Neuronal stem cell (in vitro differentiated cells): ENCODE data around the gene FHL3.
"Not testable (repeated sequence)": the region's sequence is repeated elsewhere in the genome, so short reads cannot be mapped to it uniquely, and the experiment has no call there.

Experiments used
- DNase-seq: peaks from one replicate; pipeline ENCODE4 v3.0.0-alpha.2; 2013; ENCODE audit warnings: low spot score
- H2AFZ ChIP-seq: one replicate; pipeline ENCODE4 v1.6.1; 2013; ENCODE audit warnings: mild to moderate bottlenecking, low read length, inconsistent platforms
- H2AK5ac ChIP-seq: 2 replicates; pipeline ENCODE4 v1.6.1; 2013; ENCODE audit warnings: low read depth, mild to moderate bottlenecking, inconsistent platforms, low read length, moderate library complexity, mixed read lengths
- H2BK120ac ChIP-seq: 2 replicates; pipeline ENCODE4 v1.6.1; 2013; ENCODE audit warnings: low read depth, mild to moderate bottlenecking, inconsistent platforms, low read length, moderate library complexity, mixed read lengths
- H2BK12ac ChIP-seq: one replicate; pipeline ENCODE4 v1.6.1; 2013; ENCODE audit warnings: low read length, inconsistent platforms
- H2BK15ac ChIP-seq: 2 replicates; pipeline ENCODE4 v1.6.1; 2013; ENCODE audit warnings: mild to moderate bottlenecking, low read length, inconsistent platforms, mixed read lengths
- H2BK5ac ChIP-seq: one replicate; pipeline ENCODE4 v1.6.1; 2013; ENCODE audit warnings: inconsistent platforms, mild to moderate bottlenecking, low read length, moderate library complexity
- H3K14ac ChIP-seq: one replicate; pipeline ENCODE4 v1.6.1; 2013; ENCODE audit warnings: low read length, inconsistent platforms
- H3K18ac ChIP-seq: 2 replicates; pipeline ENCODE4 v1.6.1; 2013; ENCODE audit warnings: low read length, inconsistent platforms
- H3K23ac ChIP-seq: 2 replicates; pipeline ENCODE4 v1.6.1; 2013; ENCODE audit warnings: low read depth, mild to moderate bottlenecking, mixed read lengths, low read length, inconsistent platforms; ENCODE audit not compliant: poor library complexity
- H3K27ac ChIP-seq: replicated peaks from 3 replicates; pipeline ENCODE4 v1.5.1; 2013; ENCODE audit warnings: low read length, inconsistent platforms
- H3K27me3 ChIP-seq, 3 experiments: 2 replicates each; pipeline ENCODE4 v1.6.1; 2013; ENCODE audit warnings: low read length in 3 of 3, mild to moderate bottlenecking in 2 of 3, inconsistent platforms in 1 of 3, low read depth in 1 of 3, mixed read lengths in 1 of 3, moderate library complexity in 1 of 3; ENCODE audit not compliant: control insufficient read depth in 3 of 3, insufficient read depth in 3 of 3
- H3K36me3 ChIP-seq, 2 donors: replicated peaks in 1 of 2; 2 replicates each; pipeline ENCODE4 v1.6.1; 2013; ENCODE audit warnings: low read length in 2 of 2; ENCODE audit not compliant: control insufficient read depth in 2 of 2, insufficient read depth in 2 of 2
- H3K4ac ChIP-seq: 2 replicates; pipeline ENCODE4 v1.6.1; 2013; ENCODE audit warnings: inconsistent platforms, mild to moderate bottlenecking, low read length, moderate library complexity
- H3K4me1 ChIP-seq, 2 donors: 1 replicate in 1 of 2; 2 replicates in 1 of 2; pipeline ENCODE4 v1.6.1; 2013; ENCODE audit warnings: low read length in 2 of 2, low read depth in 1 of 2; ENCODE audit not compliant: control insufficient read depth in 2 of 2, insufficient read depth in 1 of 2
- H3K4me2 ChIP-seq: one replicate; pipeline ENCODE4 v1.6.1; 2013; ENCODE audit warnings: mild to moderate bottlenecking, low read length, inconsistent platforms; ENCODE audit not compliant: insufficient read depth, poor library complexity, severe bottlenecking
- H3K4me3 ChIP-seq, 2 donors: 2 replicates each; pipeline ENCODE4 v1.5.1; 2013; ENCODE audit warnings: low read length in 2 of 2, mild to moderate bottlenecking in 2 of 2, inconsistent platforms in 1 of 2, moderate library complexity in 1 of 2
- H3K79me1 ChIP-seq: one replicate; pipeline ENCODE4 v1.6.1; 2013; ENCODE audit warnings: low read depth, mild to moderate bottlenecking, inconsistent platforms, low read length, moderate library complexity
- H3K9ac ChIP-seq: one replicate; pipeline ENCODE4 v1.6.1; 2013; ENCODE audit warnings: mild to moderate bottlenecking, low read depth, low read length, inconsistent platforms; ENCODE audit not compliant: poor library complexity
- H3K9me3 ChIP-seq, 2 donors: replicated peaks in 1 of 2; 2 replicates each; pipeline versions ENCODE3 to v1.6.1; 2013; ENCODE audit warnings: low read length in 2 of 2, mild to moderate bottlenecking in 2 of 2, inconsistent platforms in 1 of 2, low read depth in 1 of 2, mixed read lengths in 1 of 2, moderate library complexity in 1 of 2; ENCODE audit not compliant: control insufficient read depth in 2 of 2, insufficient read depth in 1 of 2
- H4K8ac ChIP-seq: one replicate; pipeline ENCODE4 v1.6.1; 2013; ENCODE audit warnings: low read depth, mild to moderate bottlenecking, inconsistent platforms, low read length, moderate library complexity
- H4K91ac ChIP-seq: one replicate; pipeline ENCODE4 v1.6.1; 2013; ENCODE audit warnings: low read length, low read depth, mild to moderate bottlenecking, inconsistent platforms; ENCODE audit not compliant: poor library complexity
- WGBS, 2 donors: extraction: QIAGEN DNeasy Blood & Tissue Kit; methylation state at CpG; one replicate each; pipeline ENCODE4 v1.1.7; 2013; ENCODE audit warnings: missing lambda C conversion rate in 2 of 2, mixed read lengths in 1 of 2; ENCODE audit not compliant: insufficient read length in 2 of 2, insufficient replicate concordance in 1 of 2; ENCODE audit errors: extremely low coverage in 2 of 2; 5-methylcytosine and 5-hydroxymethylcytosine counted together

Gene FHL3

DNA sequence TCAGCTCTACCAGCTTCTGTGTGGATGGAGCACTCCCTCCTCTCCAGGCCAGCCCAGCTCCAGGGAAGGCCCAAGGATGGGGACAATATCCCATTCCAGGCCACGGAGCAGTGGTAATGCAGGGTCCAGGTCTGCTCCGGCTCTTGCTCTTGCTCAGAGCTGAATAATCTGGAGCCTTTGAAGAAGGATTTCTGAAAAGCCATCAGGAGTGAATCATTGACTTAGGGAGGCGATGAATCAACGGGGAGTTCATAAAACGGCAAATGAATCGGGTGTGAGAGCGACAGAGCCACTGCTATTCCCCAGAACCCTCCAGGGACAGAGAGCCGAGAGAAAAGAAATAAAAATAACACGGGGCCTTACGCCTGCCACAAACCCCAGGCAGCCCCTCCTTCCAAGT is 33.5 kb upstream of the FHL3 start:
- no peak for DNase-seq
- WGBS, 2 donors = no CpG with 5 or more reads among the region's 10 CpGs
- Histone ChIP-seq H2BK5ac (no peak overlapping the region), H3K4me3 (peak overlapping the region in 1 of 2 donors; percentile 5), H2AK5ac (no peak overlapping the region), H3K9ac (no peak overlapping the region), H4K91ac (no peak overlapping the region), H3K79me1 (peaks cover 4% of the 10 kb centered on the region), H3K27me3 (no peaks in the 10 kb centered on the region), H3K4me2 (no peak overlapping the region), H3K18ac (peak overlapping the region; percentile 12), H4K8ac (no peak overlapping the region), H3K4ac (no peak overlapping the region), H3K9me3 (peaks cover 7 to 10% of the 10 kb centered on the region in 2 donors), H3K36me3 (peaks cover 19 to 68% of the 10 kb centered on the region in 2 donors), H2BK120ac (no peak overlapping the region), H2AFZ (no peak overlapping the region), H2BK12ac (no peak overlapping the region), H3K23ac (no peak overlapping the region), H3K27ac (no peak overlapping the region), H3K14ac (no peak overlapping the region), H2BK15ac (no peak overlapping the region), H3K4me1 (peaks cover 24 to 30% of the 10 kb centered on the region in 2 donors)

DNA sequence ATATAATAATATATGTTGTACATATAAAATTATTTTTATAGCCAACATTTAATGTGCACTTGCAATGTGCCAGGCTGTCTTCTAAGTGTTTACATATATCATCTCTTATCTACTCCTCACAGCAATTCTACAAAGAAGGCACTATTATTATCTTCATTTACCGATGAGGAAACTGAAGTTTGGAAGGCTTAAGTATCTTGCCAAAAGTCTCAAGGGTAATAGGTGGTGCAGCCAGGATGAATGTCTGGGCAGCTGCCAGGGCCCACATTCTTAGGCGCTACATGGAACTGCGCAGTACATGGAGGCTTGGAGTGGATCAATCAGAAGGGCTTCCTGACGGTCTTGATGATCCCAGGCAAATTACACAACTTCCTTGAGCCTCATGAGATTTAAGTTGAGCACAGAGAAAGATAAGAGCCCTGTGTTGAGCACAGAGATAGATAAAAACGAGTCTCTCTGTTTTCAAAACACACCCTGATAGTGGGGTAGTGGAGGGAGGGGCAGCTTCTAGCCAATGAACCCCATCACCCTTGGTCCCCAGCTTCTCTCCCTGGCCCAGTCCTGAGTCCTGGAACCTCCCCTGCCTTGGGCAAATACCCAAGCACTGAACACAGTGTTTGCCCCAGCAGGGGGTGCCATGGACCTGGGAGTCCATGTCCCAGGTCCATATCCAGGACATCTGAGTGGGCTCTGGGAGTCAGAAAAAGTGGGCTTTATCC is 32.1 kb upstream of the FHL3 start:
- Histone ChIP-seq H3K23ac (no peak overlapping the region), H3K4me2 (no peak overlapping the region), H3K4me1 (peaks cover 11 to 18% of the 10 kb centered on the region in 2 donors), H3K4me3 (no peak overlapping the region), H3K9me3 (peaks cover 7 to 10% of the 10 kb centered on the region in 2 donors), H2AFZ (no peak overlapping the region), H3K14ac (no peak overlapping the region), H3K36me3 (peaks cover 11 to 53% of the 10 kb centered on the region in 2 donors), H3K27ac (no peak overlapping the region), H3K27me3 (no peaks in the 10 kb centered on the region), H2BK5ac (no peak overlapping the region), H2BK120ac (no peak overlapping the region), H4K91ac (no peak overlapping the region), H2BK15ac (no peak overlapping the region), H3K18ac (no peak overlapping the region), H4K8ac (no peak overlapping the region), H2AK5ac (no peak overlapping the region), H3K4ac (no peak overlapping the region), H3K79me1 (peaks cover 4% of the 10 kb centered on the region), H2BK12ac (no peak overlapping the region), H3K9ac (no peak overlapping the region)
- DNase-seq = no peak
- no CpG with 5 or more reads among the region's 5 CpGs for WGBS, 2 donors

DNA sequence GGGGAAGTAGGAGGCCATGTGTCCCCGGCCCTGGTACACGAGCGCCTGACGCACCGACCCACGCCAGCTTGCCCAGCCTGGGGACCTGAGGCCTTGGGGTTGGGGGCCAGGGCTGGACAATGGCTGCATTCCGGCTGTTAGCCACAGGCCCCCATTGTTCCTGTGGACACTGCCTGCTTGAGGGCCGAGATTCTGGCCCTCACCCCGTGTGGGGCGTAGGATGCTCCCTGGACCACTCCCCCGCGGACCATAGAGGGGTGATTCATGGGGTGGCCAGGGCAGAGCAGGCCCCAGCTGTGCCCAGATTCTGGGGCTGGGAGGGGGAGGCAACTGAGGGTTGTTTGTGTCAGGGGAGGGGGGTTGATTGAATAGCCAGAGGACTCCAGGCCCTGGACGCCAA is 29.6 kb upstream of the FHL3 start:
- H2AK5ac ChIP-seq = peak overlapping the region; percentile 72
- H3K27ac ChIP-seq = no peak overlapping the region
- WGBS, 2 donors = no CpG with 5 or more reads among the region's 13 CpGs

DNA sequence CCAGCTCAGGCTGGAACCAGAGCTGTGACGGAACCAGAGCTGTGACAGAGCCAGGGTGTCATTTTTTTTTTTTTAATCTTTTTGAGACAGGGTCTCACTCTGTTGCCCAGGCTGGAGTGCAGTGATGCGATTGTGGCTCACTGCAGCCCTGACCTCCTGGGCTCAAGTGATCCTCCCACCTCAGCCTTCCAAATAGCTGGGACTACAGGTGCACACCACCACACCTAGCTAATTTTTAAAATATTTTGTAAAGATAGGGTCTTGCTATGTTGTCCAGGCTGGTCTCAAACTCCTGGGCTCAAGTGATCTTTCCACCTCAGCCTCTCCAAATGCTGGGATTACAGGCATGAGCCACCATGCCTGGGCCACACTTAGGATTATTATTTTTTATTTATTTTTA is 27.7 kb upstream of the FHL3 start:
- H3K18ac ChIP-seq, H2BK120ac ChIP-seq, H3K4ac ChIP-seq, H3K9me3 ChIP-seq, H3K14ac ChIP-seq, H3K27ac ChIP-seq, H3K9ac ChIP-seq, H3K4me2 ChIP-seq, H4K91ac ChIP-seq, H2BK15ac ChIP-seq, H2AFZ ChIP-seq, H3K27me3 ChIP-seq, H3K79me1 ChIP-seq, H2AK5ac ChIP-seq, H4K8ac ChIP-seq, H3K4me3 ChIP-seq, DNase-seq, H2BK12ac ChIP-seq, H3K23ac ChIP-seq, H2BK5ac ChIP-seq: not testable (repeated sequence)
- WGBS, 2 donors = no CpG with 5 or more reads among the region's 2 CpGs
- Histone ChIP-seq H3K36me3 (peaks cover 2 to 13% of the 10 kb centered on the region in 2 donors), H3K4me1 (peaks cover 28 to 34% of the 10 kb centered on the region in 2 donors)

More for the DNA sequence above, 29.6 kb upstream of the FHL3 start:
- H3K4me3 ChIP-seq = no peak overlapping the region
- no peak overlapping the region for H2BK120ac ChIP-seq
- peak overlapping the region; percentile 57 for H3K14ac ChIP-seq
- H3K27me3 ChIP-seq = no peaks in the 10 kb centered on the region
- no peak overlapping the region for H4K91ac ChIP-seq
- H2BK5ac ChIP-seq = no peak overlapping the region
- H3K79me1 ChIP-seq = no peaks in the 10 kb centered on the region
- no peak overlapping the region for H2AFZ ChIP-seq
- peak overlapping the region; percentile 51 for H3K18ac ChIP-seq
- peaks cover 9 to 28% of the 10 kb centered on the region in 2 donors for H3K36me3 ChIP-seq
- no peak for DNase-seq
- H2BK12ac ChIP-seq = no peak overlapping the region
- no peak overlapping the region for H3K4ac ChIP-seq
- H2BK15ac ChIP-seq = no peak overlapping the region
- no peak overlapping the region for H4K8ac ChIP-seq
- peaks cover 7 to 10% of the 10 kb centered on the region in 2 donors for H3K9me3 ChIP-seq
- peak overlapping the region; percentile 87 for H3K23ac ChIP-seq
- H3K4me2 ChIP-seq = no peak overlapping the region
- peak overlapping the region; percentile 5 for H3K9ac ChIP-seq
- peaks cover 16 to 18% of the 10 kb centered on the region in 2 donors for H3K4me1 ChIP-seq
